ENCODE results near the gene ISCA2.

DNA sequence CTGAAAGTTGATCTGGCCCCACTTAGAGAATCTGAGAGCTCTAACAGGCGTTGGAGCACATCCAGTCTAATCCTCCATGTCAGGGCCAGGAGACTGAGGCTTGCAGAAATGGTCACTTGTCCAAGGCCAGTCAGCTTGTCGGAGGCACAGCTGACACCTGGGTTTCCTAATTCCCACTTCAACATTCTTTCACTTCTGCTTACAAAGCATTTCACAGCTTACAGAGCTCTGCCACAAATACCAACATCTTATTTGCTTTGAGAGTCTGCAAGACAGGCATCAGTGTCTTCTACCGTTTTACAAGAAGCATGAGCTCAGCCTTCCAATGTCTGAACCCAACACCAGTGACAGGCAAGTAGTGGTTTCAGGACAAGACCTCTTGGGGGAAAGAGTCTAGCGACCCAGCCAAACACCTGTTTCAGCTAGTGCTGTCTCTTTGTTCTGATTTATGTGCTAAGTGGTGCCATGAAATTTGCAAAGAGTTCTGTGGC is 31.8 kb downstream of the ISCA2 start:
- TF ChIP-seq, protein P1, sequence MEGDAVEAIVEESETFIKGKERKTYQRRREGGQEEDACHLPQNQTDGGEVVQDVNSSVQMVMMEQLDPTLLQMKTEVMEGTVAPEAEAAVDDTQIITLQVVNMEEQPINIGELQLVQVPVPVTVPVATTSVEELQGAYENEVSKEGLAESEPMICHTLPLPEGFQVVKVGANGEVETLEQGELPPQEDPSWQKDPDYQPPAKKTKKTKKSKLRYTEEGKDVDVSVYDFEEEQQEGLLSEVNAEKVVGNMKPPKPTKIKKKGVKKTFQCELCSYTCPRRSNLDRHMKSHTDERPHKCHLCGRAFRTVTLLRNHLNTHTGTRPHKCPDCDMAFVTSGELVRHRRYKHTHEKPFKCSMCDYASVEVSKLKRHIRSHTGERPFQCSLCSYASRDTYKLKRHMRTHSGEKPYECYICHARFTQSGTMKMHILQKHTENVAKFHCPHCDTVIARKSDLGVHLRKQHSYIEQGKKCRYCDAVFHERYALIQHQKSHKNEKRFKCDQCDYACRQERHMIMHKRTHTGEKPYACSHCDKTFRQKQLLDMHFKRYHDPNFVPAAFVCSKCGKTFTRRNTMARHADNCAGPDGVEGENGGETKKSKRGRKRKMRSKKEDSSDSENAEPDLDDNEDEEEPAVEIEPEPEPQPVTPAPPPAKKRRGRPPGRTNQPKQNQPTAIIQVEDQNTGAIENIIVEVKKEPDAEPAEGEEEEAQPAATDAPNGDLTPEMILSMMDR (IDR thresholded peaks at IDR 0.05) = no peak
- no peak for TF ChIP-seq POLR2A (IDR thresholded peaks at IDR 0.05)

Data from testis (tissue), 2 donors.